Tibial nerve (tissue), 4 donors: ENCODE results near the gene ARFGEF3. TPM values are rescaled to one million over a fixed set of nuclear protein-coding genes. Genes with fewer than 3 reads are reported as not detected.

Experiments
- DNase-seq, 2 donors: peaks; one replicate each; pipeline ENCODE4 v3.0.0-alpha.2; 2019; ENCODE audit warnings: low spot score in 2 of 2
- H3K27ac ChIP-seq, 4 donors: fragments of 200-600 bp; sonication (generic) in 3 of 4; one replicate each; pipeline ENCODE4 v1.5.1; 2017 to 2019; ENCODE audit warnings: mild to moderate bottlenecking in 1 of 4
- H3K27me3 ChIP-seq, 2 donors: fragments of 200-600 bp; sonication (generic) in 1 of 2; one replicate each; pipeline versions ENCODE4 v1.5.1 to v1.6.0; 2017 to 2019
- H3K36me3 ChIP-seq, 3 donors: fragments of 200-600 bp; sonication (generic); one replicate each; pipeline ENCODE4 v1.5.1; 2018 to 2019
- H3K4me1 ChIP-seq, 4 donors: fragments of 200-600 bp; sonication (generic) in 3 of 4; one replicate each; pipeline ENCODE4 v1.5.1; 2017 to 2019
- H3K4me3 ChIP-seq, 4 donors: fragments of 200-600 bp; sonication (generic) in 3 of 4; one replicate each; pipeline ENCODE4 v1.5.1; 2017 to 2019; ENCODE audit warnings: mild to moderate bottlenecking in 1 of 4, moderate library complexity in 1 of 4
- H3K9me3 ChIP-seq, 4 donors: fragments of 200-600 bp; sonication (generic) in 3 of 4; one replicate each; pipeline ENCODE4 v1.5.1; 2017 to 2019
- EP300 ChIP-seq, 2 donors: sonication (generic); formaldehyde crosslinking; IDR thresholded peaks; one replicate each; pipeline ENCODE4 v1.6.1; 2017; ENCODE audit warnings: antibody characterized with exemption in 2 of 2, mild to moderate bottlenecking in 1 of 2
- POLR2A ChIP-seq, 2 donors: fragments of 450-650 bp; IDR thresholded peaks; one replicate each; pipeline ENCODE4 v1.6.1; 2017; ENCODE audit warnings: antibody characterized with exemption in 2 of 2, mild to moderate bottlenecking in 2 of 2, moderate library complexity in 2 of 2
- WGBS, 2 donors: methylation state at CpG; one replicate each; pipeline ENCODE4 v1.1.5; 2018; 5-methylcytosine and 5-hydroxymethylcytosine counted together
- total RNA-seq, 4 donors: library from RNA; depleted of rRNA; stranded (reverse); fragments of >200 nt; gene quantifications; one replicate each; pipeline ENCODE4 v1.1.0, GENCODE V29; 2016
- TF ChIP-seq, protein P1 (sequence below), 5 experiments: fragments of 200-600 bp in 3 of 5; fragments of 450-650 bp in 2 of 5; sonication (generic) in 3 of 5; IDR thresholded peaks; one replicate each; pipeline ENCODE4 v1.5.1; 2016 to 2019; ENCODE audit warnings: antibody characterized with exemption in 5 of 5, mild to moderate bottlenecking in 3 of 5, moderate library complexity in 2 of 5

The ARFGEF3 gene
- total RNA-seq, 4 donors from 2014 or later, result 3.9 to 6.9 (median 5.4) TPM

DNA sequence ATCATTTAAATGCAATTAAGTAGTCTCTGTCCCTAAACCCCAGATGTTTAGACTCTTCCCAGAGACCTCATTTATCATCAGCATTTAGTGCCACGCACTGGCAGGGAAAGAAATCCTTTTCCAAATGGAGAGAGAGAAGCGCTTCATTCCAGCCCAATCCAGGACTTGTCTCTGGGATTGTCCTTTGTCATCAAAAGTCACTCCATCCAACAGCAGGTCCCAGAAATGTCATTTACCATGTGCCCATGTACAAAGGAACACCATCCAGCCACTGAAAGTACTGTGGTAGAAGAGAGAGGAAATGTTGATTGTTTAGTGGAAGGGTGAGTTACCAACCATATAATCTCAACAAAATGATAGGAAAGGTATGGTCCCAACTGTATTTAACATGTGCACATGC, 149.1 kb downstream of the ARFGEF3 start:
- Histone ChIP-seq H3K36me3 (no peaks in the 10 kb centered on the region), H3K27ac (no peak overlapping the region), H3K9me3 (no peaks in the 10 kb centered on the region), H3K27me3 (no peaks in the 10 kb centered on the region), H3K4me3 (no peak overlapping the region), H3K4me1 (no peaks in the 10 kb centered on the region)
- no peak for DNase-seq
- TF ChIP-seq, protein P1, sequence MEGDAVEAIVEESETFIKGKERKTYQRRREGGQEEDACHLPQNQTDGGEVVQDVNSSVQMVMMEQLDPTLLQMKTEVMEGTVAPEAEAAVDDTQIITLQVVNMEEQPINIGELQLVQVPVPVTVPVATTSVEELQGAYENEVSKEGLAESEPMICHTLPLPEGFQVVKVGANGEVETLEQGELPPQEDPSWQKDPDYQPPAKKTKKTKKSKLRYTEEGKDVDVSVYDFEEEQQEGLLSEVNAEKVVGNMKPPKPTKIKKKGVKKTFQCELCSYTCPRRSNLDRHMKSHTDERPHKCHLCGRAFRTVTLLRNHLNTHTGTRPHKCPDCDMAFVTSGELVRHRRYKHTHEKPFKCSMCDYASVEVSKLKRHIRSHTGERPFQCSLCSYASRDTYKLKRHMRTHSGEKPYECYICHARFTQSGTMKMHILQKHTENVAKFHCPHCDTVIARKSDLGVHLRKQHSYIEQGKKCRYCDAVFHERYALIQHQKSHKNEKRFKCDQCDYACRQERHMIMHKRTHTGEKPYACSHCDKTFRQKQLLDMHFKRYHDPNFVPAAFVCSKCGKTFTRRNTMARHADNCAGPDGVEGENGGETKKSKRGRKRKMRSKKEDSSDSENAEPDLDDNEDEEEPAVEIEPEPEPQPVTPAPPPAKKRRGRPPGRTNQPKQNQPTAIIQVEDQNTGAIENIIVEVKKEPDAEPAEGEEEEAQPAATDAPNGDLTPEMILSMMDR (IDR thresholded peaks at IDR 0.05), result no peak
- TF ChIP-seq EP300 (IDR thresholded peaks at IDR 0.05), result no peak
- TF ChIP-seq POLR2A (IDR thresholded peaks at IDR 0.05), result no peak
- WGBS, 2 donors, result 94 to 96% methylated on average over 2 of the region's 2 CpGs

- no peak overlapping the region for H3K4me3 ChIP-seq
- no peaks in the 10 kb centered on the region for H3K27me3 ChIP-seq
- no peak overlapping the region for H3K27ac ChIP-seq
- no peaks in the 10 kb centered on the region for H3K36me3 ChIP-seq
- no peak for TF ChIP-seq POLR2A (IDR thresholded peaks at IDR 0.05)
- no peak for TF ChIP-seq EP300 (IDR thresholded peaks at IDR 0.05)
- TF ChIP-seq, protein P1 (IDR thresholded peaks at IDR 0.05), result no peak
- no peaks in the 10 kb centered on the region for H3K4me1 ChIP-seq
- 88 to 91% methylated on average over 13 of the region's 13 CpGs for WGBS, 2 donors
- H3K9me3 ChIP-seq, result no peaks in the 10 kb centered on the region
- no peak for DNase-seq
Measured at GRCh38 chr6:138311268-138311667, 149.5 kb downstream of the ARFGEF3 start.

DNA sequence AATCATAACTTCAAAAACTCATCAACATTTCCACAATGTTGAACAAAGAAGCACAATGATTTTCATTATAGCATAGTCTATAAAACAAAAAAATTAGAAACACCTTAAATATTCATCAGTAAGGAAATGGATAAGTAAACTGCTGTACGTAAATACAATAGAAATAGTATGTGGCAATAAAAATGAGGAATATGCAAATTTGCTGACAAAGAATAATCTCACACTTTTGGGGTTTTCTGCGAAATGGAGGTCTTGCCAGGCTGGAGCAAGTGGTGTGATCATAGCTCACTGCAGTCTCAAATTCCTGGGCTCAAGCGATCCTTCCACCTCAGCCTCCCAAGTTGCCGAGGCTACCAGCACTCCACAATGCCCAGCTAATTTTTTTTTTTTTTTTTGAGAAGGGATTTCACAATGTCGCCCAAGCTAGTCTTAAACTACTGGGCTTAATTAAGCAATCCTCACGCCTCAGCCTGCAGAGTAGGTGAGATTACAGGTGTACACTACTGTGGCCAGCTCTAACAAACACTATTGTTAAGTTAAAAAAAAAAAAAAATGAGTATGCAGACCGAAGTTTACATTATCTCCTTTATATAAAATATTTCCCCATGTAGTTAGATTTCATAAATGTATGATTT, 157.1 kb downstream of the ARFGEF3 start:
- no peak for DNase-seq
- Histone ChIP-seq H3K36me3 (no peaks in the 10 kb centered on the region), H3K4me3 (no peak overlapping the region), H3K4me1 (no peaks in the 10 kb centered on the region), H3K27ac (no peak overlapping the region), H3K27me3 (no peaks in the 10 kb centered on the region), H3K9me3 (no peaks in the 10 kb centered on the region)
- 82 to 88% methylated on average over 7 of the region's 7 CpGs for WGBS, 2 donors
- TF ChIP-seq POLR2A (IDR thresholded peaks at IDR 0.05), result no peak

GRCh38 chr6:138321934-138322333, 160.2 kb downstream of the ARFGEF3 start:
- no peak overlapping the region for H3K27ac ChIP-seq
- peaks cover 0 to 8% (median 0%) of the 10 kb centered on the region in 3 donors for H3K36me3 ChIP-seq
- WGBS, 2 donors, result 90 to 91% methylated on average over 4 of the region's 4 CpGs
- no peaks in the 10 kb centered on the region for H3K9me3 ChIP-seq
- DNase-seq, result no peak
- TF ChIP-seq, protein P1 (IDR thresholded peaks at IDR 0.05), result no peak
- TF ChIP-seq POLR2A (IDR thresholded peaks at IDR 0.05), result no peak
- no peak for TF ChIP-seq EP300 (IDR thresholded peaks at IDR 0.05)
- H3K4me1 ChIP-seq, result no peaks in the 10 kb centered on the region
- no peaks in the 10 kb centered on the region for H3K27me3 ChIP-seq
- H3K4me3 ChIP-seq, result no peak overlapping the region

GRCh38 chr6:138323821-138324220, 162.1 kb downstream of the ARFGEF3 start:
- Histone ChIP-seq H3K4me1 (no peaks in the 10 kb centered on the region), H3K27ac (no peak overlapping the region), H3K9me3 (no peaks in the 10 kb centered on the region), H3K4me3 (no peak overlapping the region), H3K27me3 (no peaks in the 10 kb centered on the region), H3K36me3 (peaks cover 0 to 8% (median 0%) of the 10 kb centered on the region in 3 donors)
- DNase-seq, result no peak
- TF ChIP-seq, protein P1 (IDR thresholded peaks at IDR 0.05), result no peak
- TF ChIP-seq POLR2A (IDR thresholded peaks at IDR 0.05) (no peak), EP300 (IDR thresholded peaks at IDR 0.05) (no peak)
- 72 to 91% methylated on average over 6 to 13 of the region's 13 CpGs for WGBS, 2 donors
